ENCODE measurements around the gene SPATA31D1. TPM values are rescaled to one million over a fixed set of nuclear protein-coding genes. Genes with fewer than 3 reads are reported as not detected.

Gene SPATA31D1
- polyA plus RNA-seq, 12 donors, result not detected

- no peak for DNase-seq
Observed at GRCh38 chr9:82021198-82021597, 32.6 kb downstream of the SPATA31D1 start.

GRCh38 chr9:82022121-82022520 lies 33.5 kb downstream of the SPATA31D1 start:
- DNase-seq, result peak; percentile 23

- DNase-seq, result no peak
Observed at GRCh38 chr9:82024908-82025307, 36.3 kb downstream of the SPATA31D1 start.

- peak; percentile 29 for DNase-seq
Observed at GRCh38 chr9:82031538-82032280, 43.1 kb downstream of the SPATA31D1 start.

GRCh38 chr9:82034956-82035731 lies 46.6 kb downstream of the SPATA31D1 start:
- no peak for DNase-seq

- DNase-seq, result no peak
Observed at GRCh38 chr9:82036086-82036485, 47.5 kb downstream of the SPATA31D1 start.

- DNase-seq, result no peak
Observed at GRCh38 chr9:82037126-82037525, 48.6 kb downstream of the SPATA31D1 start.

GRCh38 chr9:82038897-82039296 lies 50.3 kb downstream of the SPATA31D1 start:
- DNase-seq, result no peak

Other genes starting within 250 kb of the SPATA31D1 start
- not detected for gene SPATA31D4, start 60.3 kb upstream of the SPATA31D1 start, polyA plus RNA-seq (ENCODE audit: insufficient read length in 12 of 12)
- gene SPATA31D3, start 45.3 kb upstream of the SPATA31D1 start, polyA plus RNA-seq (ENCODE audit: insufficient read length in 12 of 12), result not detected

All from muscle of arm (tissue), 12 donors.